Memory B cell (primary cell): ENCODE results near the gene LRWD1.

ENCODE experiments used
- ATAC-seq: fragments of 150-1000 bp; cut with Tn5 transposase; 2 replicates; pipeline ENCODE4 v1.10.0; 2021; ENCODE audit warnings: low read depth, mild to moderate bottlenecking, moderate library complexity
- DNase-seq, 2 donors: peaks; one replicate each; pipeline ENCODE4 v3.0.0; 2022; ENCODE audit warnings: low spot score in 2 of 2
- H3K27ac Mint-ChIP-seq: one replicate; pipeline ENCODE4 v1.8.0; 2022; ENCODE audit warnings: mild to moderate bottlenecking, moderate library complexity, mixed read lengths
- H3K27me3 Mint-ChIP-seq: one replicate; pipeline ENCODE4 v1.8.0; 2022; ENCODE audit warnings: mixed read lengths
- H3K36me3 Mint-ChIP-seq: one replicate; pipeline ENCODE4 v1.8.0; 2022; ENCODE audit warnings: mild to moderate bottlenecking, mixed read lengths
- H3K4me1 Mint-ChIP-seq: one replicate; pipeline ENCODE4 v1.8.0; 2022; ENCODE audit warnings: mixed read lengths
- H3K4me3 Mint-ChIP-seq: one replicate; pipeline ENCODE4 v1.8.0; 2022; ENCODE audit warnings: mild to moderate bottlenecking, moderate library complexity, mixed read lengths
- H3K9me3 Mint-ChIP-seq: one replicate; pipeline ENCODE4 v1.8.0; 2022; ENCODE audit warnings: mixed read lengths

Gene LRWD1

GRCh38 chr7:102431617-102432298 is 33.0 kb upstream of the LRWD1 start:
- ATAC-seq (peak; percentile 33), DNase-seq (peak; percentile 44 to 54)
- Mint-ChIP-seq H3K4me3 (peak overlapping the region; percentile 71), H3K9me3 (no peaks in the 10 kb centered on the region), H3K4me1 (peaks cover 42% of the 10 kb centered on the region), H3K36me3 (peaks cover 8% of the 10 kb centered on the region), H3K27ac (peak overlapping the region; percentile 98), H3K27me3 (no peaks in the 10 kb centered on the region)

DNA sequence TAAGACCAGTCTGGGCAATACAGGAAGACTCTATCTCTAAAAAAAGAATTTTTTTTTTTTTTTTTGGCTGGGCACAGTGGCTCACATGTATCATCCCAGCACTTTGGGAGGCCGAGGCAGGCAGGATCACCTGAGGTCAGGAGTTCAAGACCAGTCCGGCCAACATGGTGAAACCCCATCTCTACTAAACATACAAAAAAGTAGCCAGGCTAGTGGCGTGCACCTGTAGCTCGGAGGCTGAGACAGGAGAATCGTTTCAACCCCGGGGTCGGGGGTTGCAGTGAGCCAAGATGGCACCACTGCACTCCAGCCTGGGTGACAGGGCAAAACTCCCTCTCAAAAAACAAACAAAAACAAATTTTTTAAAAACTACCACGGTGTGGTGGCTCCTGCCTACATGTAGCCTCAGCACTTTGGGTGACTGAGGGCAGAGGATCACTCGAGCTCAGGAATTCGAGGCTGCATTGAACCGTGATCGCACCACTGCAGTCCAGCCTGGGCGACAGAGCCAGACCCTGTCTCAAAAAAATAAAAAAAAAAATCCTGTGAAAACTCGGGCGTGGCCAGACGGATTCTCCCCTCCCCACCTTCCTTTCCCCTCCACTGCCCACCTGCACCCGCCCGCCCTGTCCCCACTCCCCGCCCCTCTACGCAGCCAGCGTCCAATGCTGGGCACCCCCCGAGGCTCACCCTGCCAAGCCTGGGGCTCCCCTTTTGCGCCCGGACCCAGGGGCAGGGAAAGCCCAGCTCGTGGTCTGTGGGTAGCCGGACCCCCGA is 32.2 kb upstream of the LRWD1 start:
- H3K27me3 Mint-ChIP-seq, result no peaks in the 10 kb centered on the region
- peak overlapping the region; percentile 82 for H3K4me3 Mint-ChIP-seq
- peak; percentile 65 for ATAC-seq
- DNase-seq, result peak in 1 of 2 donors; percentile 69
- peaks cover 40% of the 10 kb centered on the region for H3K4me1 Mint-ChIP-seq
- no peaks in the 10 kb centered on the region for H3K9me3 Mint-ChIP-seq
- H3K27ac Mint-ChIP-seq, result peak overlapping the region; percentile 92
- H3K36me3 Mint-ChIP-seq, result peaks cover 12% of the 10 kb centered on the region

- H3K27me3 Mint-ChIP-seq, result no peaks in the 10 kb centered on the region
- DNase-seq (peak; percentile 83 to 88), ATAC-seq (peak; percentile 74)
- H3K4me3 Mint-ChIP-seq, result peak within 1 kb of the TSS; percentile 91
- H3K9me3 Mint-ChIP-seq, result no peaks in the 10 kb centered on the region
- H3K27ac Mint-ChIP-seq, result peak within 1 kb of the TSS; percentile 92
- H3K36me3 Mint-ChIP-seq, result peaks cover 12% of the 10 kb centered on the region
- H3K4me1 Mint-ChIP-seq, result peaks cover 40% of the 10 kb centered on the region
Measured at GRCh38 chr7:102433219-102434038, 31.4 kb upstream of the LRWD1 start, which contains the start of gene ORAI2. ORAI2 (plus strand) TSS chr7:102433575; CDS start chr7:102438957, 5,382 bp downstream.

DNA sequence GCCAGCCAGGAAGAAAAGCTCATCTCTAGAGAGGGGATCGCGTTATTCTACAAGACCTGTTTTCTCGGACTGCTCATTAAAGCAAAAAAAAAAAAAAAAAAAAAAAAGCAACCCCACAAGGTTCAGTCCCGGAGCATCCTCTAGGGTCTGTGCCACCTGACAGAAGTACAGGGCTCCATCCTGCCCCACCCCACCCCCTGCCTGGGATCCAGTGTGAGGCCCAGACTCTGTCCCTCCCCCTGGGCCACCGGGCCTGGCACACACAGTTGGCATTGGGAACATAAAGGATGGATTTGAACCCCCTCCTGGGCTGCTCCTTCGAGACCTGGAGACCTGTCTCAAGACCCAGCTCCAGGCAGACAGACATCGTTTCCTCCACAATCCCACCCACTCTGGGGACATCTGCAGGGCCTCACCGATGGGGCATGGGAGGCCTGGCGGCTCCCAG is 30.7 kb upstream of the LRWD1 start:
- ATAC-seq (peak; percentile 5), DNase-seq (no peak)
- peak overlapping the region; percentile 91 for H3K4me3 Mint-ChIP-seq
- H3K4me1 Mint-ChIP-seq, result peaks cover 39% of the 10 kb centered on the region
- H3K27ac Mint-ChIP-seq, result peak overlapping the region; percentile 92
- H3K27me3 Mint-ChIP-seq, result no peaks in the 10 kb centered on the region
- peaks cover 12% of the 10 kb centered on the region for H3K36me3 Mint-ChIP-seq
- no peaks in the 10 kb centered on the region for H3K9me3 Mint-ChIP-seq

DNA sequence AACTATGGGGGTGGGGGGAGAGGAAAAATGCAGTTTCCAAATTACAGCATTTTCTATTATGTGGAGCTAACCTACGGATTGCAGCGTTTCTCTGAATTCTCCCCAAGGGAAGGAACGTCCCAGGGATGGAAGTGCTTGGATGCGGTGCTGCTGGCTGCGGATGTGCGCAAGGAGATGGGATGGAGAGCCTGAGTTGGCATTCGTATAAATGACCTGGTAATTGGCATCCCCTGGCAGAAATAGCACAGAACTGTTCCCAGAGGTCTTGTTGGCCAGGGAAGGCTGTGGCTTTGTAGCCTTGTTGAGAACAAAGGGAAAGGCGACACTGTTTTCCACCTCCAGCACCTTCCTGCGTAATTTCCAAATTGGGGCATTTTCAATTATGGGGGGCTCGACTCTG is 28.7 kb upstream of the LRWD1 start:
- H3K4me3 Mint-ChIP-seq, result peak overlapping the region; percentile 91
- H3K4me1 Mint-ChIP-seq, result peaks cover 22% of the 10 kb centered on the region
- H3K9me3 Mint-ChIP-seq, result no peaks in the 10 kb centered on the region
- peak overlapping the region; percentile 74 for H3K27ac Mint-ChIP-seq
- no peaks in the 10 kb centered on the region for H3K27me3 Mint-ChIP-seq
- DNase-seq (no peak), ATAC-seq (no peak)
- H3K36me3 Mint-ChIP-seq, result peaks cover 15% of the 10 kb centered on the region

- no peak overlapping the region for H3K27ac Mint-ChIP-seq
- H3K27me3 Mint-ChIP-seq, result no peaks in the 10 kb centered on the region
- no peak for ATAC-seq
- H3K4me1 Mint-ChIP-seq, result peaks cover 23% of the 10 kb centered on the region
- peaks cover 18% of the 10 kb centered on the region for H3K36me3 Mint-ChIP-seq
- no peak for DNase-seq
- no peak overlapping the region for H3K4me3 Mint-ChIP-seq
- no peaks in the 10 kb centered on the region for H3K9me3 Mint-ChIP-seq
Measured at GRCh38 chr7:102439963-102440795, 24.6 kb upstream of the LRWD1 start.

GRCh38 chr7:102444961-102445673 is 19.7 kb upstream of the LRWD1 start:
- Mint-ChIP-seq H3K4me3 (peak overlapping the region; percentile 83), H3K27ac (peak overlapping the region; percentile 96), H3K9me3 (no peaks in the 10 kb centered on the region), H3K4me1 (peaks cover 27% of the 10 kb centered on the region), H3K36me3 (peaks cover 23% of the 10 kb centered on the region), H3K27me3 (no peaks in the 10 kb centered on the region)
- peak; percentile 47 to 51 for DNase-seq
- peak; percentile 55 for ATAC-seq

DNA sequence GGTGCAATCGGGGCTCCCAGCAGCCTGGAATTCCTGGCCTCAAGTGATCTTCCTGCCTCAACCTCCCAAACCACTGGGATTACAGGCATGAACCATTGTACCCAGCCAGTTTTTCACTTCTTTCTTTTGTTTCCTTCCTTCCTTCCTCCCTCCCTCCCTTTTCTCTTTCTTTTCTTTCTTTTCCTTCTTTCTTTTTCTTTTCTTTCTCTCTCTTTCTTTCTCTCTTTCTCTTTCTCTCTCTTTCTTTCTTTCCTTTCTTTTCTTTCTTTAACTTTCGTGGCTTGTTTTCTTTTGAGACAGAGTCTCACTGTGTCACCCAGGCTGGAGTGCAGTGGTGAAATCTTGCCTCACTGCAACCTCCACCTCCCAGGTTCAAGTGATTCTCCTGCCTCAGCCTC is 19.1 kb upstream of the LRWD1 start:
- H3K36me3 Mint-ChIP-seq, result peaks cover 23% of the 10 kb centered on the region
- peaks cover 32% of the 10 kb centered on the region for H3K4me1 Mint-ChIP-seq
- peak overlapping the region; percentile 96 for H3K27ac Mint-ChIP-seq
- no peaks in the 10 kb centered on the region for H3K9me3 Mint-ChIP-seq
- no peaks in the 10 kb centered on the region for H3K27me3 Mint-ChIP-seq
- ATAC-seq, result no peak
- DNase-seq, result no peak
- peak overlapping the region; percentile 85 for H3K4me3 Mint-ChIP-seq

DNA sequence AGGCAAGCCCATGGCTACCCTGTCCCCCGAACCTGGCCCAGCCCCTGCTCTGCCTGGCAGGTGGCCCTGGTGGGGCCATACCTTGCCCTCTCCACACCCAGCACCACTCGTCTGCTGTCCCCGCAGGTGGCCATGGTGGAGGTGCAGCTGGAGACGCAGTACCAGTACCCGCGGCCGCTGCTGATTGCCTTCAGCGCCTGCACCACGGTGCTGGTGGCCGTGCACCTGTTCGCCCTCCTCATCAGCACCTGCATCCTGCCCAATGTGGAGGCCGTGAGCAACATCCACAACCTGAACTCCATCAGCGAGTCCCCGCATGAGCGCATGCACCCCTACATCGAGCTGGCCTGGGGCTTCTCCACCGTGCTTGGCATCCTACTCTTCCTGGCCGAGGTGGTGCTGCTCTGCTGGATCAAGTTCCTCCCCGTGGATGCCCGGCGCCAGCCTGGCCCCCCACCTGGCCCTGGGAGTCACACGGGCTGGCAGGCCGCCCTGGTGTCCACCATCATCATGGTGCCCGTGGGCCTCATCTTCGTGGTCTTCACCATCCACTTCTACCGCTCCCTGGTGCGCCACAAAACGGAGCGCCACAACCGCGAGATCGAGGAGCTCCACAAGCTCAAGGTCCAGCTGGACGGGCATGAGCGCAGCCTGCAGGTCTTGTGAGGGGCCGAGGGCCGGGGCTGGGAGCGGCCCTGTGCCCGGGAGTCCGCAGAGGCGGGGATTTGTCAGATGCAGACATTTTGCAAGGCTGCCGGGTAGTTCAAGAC is 18.2 kb upstream of the LRWD1 start:
- Mint-ChIP-seq H3K9me3 (no peaks in the 10 kb centered on the region), H3K4me1 (peaks cover 30% of the 10 kb centered on the region), H3K27ac (peak overlapping the region; percentile 96), H3K4me3 (peak overlapping the region; percentile 43), H3K36me3 (peaks cover 22% of the 10 kb centered on the region), H3K27me3 (no peaks in the 10 kb centered on the region)
- DNase-seq, result no peak
- no peak for ATAC-seq

DNA sequence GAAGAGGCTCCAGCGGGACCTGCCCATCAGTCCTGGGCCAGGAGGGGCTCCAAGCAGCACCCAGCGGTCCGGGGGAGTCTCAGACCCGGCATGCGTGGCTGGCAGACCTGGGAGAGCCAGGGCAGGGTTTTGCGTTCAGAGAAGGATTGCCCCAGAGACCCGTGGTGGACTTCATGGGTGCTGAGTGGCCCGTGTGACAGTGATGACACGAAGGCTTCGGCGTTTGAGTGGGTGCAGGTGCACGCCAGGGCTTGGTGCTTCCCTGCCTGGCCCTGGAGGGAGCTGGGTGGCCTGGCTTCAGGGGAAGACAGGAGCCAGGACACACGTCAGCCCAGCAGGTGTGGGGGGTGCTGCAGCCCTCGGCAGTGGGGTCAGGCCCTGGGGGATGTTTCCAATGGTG is 17.5 kb upstream of the LRWD1 start:
- peaks cover 22% of the 10 kb centered on the region for H3K36me3 Mint-ChIP-seq
- no peaks in the 10 kb centered on the region for H3K9me3 Mint-ChIP-seq
- peaks cover 23% of the 10 kb centered on the region for H3K4me1 Mint-ChIP-seq
- no peaks in the 10 kb centered on the region for H3K27me3 Mint-ChIP-seq
- H3K27ac Mint-ChIP-seq, result no peak overlapping the region
- DNase-seq (no peak), ATAC-seq (no peak)
- H3K4me3 Mint-ChIP-seq, result no peak overlapping the region

DNA sequence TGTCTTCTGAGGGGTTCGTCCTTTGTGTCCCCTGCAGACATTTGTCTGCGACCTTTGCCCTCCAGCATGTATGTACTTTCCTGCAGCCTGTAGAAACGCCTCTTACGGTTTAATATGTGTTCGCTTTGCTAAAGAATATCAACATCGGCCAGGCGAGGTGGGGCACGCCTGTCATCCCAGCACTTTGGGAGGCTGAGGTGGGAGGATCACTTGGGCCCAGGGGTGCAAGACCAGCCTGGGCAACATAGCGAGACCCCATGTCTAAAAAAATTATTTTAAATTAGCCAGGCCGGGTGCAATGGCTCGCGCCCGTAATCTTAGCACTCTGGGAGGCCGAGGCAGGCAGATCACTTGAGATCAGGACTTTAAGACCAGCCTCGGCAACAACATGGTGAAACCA is 15.6 kb upstream of the LRWD1 start:
- Mint-ChIP-seq H3K36me3 (peaks cover 22% of the 10 kb centered on the region), H3K4me3 (no peak overlapping the region), H3K27ac (no peak overlapping the region), H3K4me1 (peaks cover 24% of the 10 kb centered on the region), H3K27me3 (no peaks in the 10 kb centered on the region), H3K9me3 (no peaks in the 10 kb centered on the region)
- no peak for ATAC-seq
- no peak for DNase-seq

- Mint-ChIP-seq H3K9me3 (no peaks in the 10 kb centered on the region), H3K27me3 (no peaks in the 10 kb centered on the region), H3K4me1 (peaks cover 19% of the 10 kb centered on the region), H3K36me3 (peaks cover 18% of the 10 kb centered on the region), H3K4me3 (no peak overlapping the region), H3K27ac (peak overlapping the region; percentile 83)
- ATAC-seq (peak; percentile 94), DNase-seq (peak; percentile 54 to 62)
Measured at GRCh38 chr7:102450242-102450641, 14.5 kb upstream of the LRWD1 start.
